NCI-H1092 (cell line): ENCODE results near the gene CDC42EP3.

Experiments used
- DNase-seq: peaks from one replicate; lab custom pipeline; 2025; lab: John Stamatoyannopoulos, UW

Gene CDC42EP3, protein sequence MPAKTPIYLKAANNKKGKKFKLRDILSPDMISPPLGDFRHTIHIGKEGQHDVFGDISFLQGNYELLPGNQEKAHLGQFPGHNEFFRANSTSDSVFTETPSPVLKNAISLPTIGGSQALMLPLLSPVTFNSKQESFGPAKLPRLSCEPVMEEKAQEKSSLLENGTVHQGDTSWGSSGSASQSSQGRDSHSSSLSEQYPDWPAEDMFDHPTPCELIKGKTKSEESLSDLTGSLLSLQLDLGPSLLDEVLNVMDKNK

GRCh38 chr2:37671009-37671815 is at the start of gene CDC42EP3:
Gene CDC42EP3 (minus strand): TSS chr2:37671642. CDS start chr2:37646587, 25,055 bp downstream.
- DNase-seq, result no peak

DNA sequence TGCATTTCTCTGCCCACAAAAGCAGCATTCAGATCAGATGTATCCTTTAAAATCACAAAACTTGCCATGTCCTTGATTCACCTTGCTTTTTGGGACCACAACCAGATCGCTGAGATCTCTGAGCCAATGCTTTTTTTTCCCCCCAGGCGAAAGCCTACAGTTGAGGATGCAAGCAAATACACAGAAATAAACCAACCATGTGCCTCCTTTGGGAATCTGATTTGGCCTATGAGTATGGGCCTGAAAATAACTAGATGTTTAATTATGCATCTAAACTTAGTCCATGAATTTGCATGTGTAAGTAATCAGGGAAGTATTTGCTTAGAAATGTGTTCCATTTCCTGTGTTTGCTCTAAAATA is 49.7 kb upstream of the CDC42EP3 start:
- DNase-seq, result no peak

DNA sequence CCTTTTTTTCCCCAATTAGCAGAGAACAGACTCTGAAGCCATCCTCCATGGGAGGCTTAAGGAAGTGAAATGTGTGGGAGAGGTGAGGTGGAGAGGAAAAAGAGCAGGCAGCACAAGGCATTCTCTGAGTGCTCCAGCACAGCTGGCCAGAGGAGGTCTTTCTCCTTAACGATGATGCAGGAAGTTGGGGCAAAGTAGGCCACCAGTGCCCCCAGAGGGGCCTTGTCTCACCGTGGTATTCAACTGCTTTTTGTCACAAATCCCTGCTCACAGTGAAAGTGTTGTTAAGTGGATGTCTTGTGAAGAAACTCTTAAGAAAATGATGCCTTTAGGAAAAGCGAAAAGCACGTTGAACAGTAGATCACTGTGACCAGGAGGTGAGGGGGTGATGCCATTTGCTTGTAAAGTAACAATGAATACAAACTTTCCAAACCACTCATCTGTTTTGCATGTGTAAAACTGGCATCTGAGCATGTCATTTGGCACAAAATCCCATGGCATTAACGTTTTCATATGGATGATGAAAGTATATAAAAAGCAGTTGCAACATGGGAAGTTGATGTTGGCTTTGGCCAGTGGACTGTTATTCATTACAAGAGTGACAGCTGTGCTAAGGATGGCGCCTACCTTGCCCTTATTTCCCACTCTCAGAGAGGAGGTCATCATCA is 49.2 kb upstream of the CDC42EP3 start:
- no peak for DNase-seq

- DNase-seq, result no peak
These were observed 47.2 kb upstream of the CDC42EP3 start for GRCh38 chr2:37718515-37719161.

DNA sequence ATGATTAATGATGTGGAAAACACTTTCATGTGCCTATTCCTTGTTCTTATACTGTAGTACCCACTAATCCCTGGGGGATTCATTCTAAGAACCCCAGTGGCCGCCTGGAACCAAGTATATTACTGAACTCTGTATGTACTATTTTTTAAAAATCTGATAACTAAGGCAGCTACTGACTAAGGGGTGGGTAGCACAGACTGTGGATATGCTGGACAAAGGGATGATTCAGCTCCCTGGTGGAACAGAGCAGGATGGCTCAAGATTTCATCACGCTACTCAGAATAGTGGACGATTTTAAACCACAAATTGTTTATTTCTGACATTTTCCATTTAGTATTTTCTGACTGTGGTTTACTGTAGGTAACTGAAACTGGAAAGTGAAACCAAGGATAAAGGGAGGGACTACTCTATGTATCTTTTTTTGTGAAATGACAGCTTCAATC is 41.8 kb upstream of the CDC42EP3 start:
- no peak for DNase-seq

GRCh38 chr2:37711831-37712230 is 40.4 kb upstream of the CDC42EP3 start:
- DNase-seq, result no peak

- no peak for DNase-seq
These were observed 39.9 kb upstream of the CDC42EP3 start for GRCh38 chr2:37711308-37711731.

DNA sequence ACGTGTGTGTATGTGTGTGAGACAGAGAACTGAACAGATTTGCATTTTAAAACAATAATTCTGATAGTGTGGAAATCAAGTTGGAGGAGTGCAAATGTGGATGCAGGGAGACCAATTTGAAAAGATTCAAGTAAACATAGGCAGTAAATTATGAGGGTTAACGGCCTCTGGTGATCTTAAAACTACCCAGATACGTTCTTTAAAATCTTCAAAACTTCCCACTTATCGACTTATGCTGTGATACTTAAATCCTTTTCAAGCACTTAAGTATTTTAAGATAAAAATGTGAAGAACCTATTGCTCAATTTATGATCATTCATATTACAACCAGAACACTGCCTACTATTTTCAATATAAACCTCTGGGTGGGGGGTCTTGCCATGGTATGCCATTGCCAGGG is 37.7 kb upstream of the CDC42EP3 start:
- no peak for DNase-seq

DNA sequence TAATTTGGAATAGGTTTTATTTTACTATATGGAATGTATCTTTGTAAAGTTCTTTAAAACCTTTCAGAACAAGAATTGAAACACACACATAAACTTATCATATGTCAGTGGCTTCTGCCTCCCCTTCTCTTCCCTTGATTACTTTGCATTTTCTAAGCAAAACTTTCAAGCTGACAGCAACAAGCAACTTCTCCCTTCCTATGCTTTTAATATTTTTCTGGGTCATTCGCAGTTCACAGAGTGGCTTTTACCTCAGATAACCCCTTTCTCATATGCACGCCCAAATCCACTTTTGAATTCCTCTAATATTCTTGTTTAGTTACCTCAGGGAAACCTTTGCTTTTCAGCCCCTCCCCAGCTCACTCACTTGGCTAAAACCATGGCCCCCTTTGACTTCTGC is 36.7 kb upstream of the CDC42EP3 start:
- DNase-seq, result no peak

DNA sequence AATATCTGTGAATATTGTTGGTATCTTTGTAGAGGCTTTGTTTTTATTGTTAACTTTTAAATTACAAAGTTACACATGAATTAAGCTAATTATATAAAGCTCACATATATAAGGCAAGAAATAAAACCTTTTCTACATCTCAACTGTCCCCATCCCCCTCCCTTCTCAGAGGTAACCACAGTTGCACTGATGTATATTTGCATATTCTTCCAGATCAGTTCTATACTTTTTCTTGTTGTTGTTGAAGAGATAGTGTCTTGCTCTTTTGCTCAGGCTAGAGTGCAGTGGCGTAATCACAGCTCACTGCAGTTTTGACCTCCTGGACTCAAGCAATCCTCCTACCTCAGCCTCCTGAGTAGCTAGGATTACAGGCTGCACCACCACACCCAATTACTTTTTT is 36.0 kb upstream of the CDC42EP3 start:
- no peak for DNase-seq

- no peak for DNase-seq
These were observed 35.1 kb upstream of the CDC42EP3 start for GRCh38 chr2:37706334-37707183.

DNA sequence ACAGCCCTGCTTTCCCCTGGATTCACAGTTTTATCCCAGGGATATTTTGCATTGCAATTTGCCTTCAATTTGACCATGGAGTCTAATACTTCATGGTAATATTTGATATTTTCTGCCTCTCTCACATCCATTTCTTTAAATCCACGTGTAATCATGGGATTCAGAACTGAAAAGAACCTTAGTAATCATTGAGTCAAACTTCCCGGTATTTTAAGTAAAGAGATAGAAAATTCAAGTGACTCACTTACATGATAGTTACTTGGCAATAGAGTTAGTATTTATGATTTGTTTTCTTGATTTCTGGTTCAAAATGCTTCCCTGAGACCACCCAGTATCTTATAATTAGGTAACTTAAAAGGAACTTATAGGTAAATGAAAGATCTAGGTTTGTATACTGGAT is 33.7 kb upstream of the CDC42EP3 start:
- DNase-seq, result no peak

DNA sequence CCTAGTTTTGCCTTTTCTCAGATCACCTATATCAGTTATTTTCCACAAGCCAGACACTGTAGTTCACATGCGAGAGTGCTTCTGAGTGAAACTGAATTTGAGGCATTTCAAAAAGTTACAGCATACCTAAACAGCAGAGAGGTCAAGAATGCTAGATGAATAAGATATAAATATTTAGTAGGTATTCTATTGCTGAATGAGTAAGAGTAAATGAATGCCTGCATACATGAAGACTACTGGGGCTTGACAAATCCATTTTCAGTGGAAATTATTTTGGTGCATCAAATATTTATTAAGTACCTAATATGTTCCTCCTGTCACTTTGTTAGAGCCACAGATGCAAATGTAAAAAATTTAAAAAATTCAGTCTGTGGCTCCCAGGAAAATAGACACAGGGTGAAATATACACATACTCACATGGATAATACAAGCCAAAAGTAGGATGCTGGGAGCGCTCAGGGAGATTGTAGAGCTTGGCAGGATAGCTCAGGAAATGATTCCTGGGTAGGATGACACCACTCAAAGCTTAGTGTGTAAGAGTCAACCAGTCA is 27.6 kb upstream of the CDC42EP3 start:
- no peak for DNase-seq

DNA sequence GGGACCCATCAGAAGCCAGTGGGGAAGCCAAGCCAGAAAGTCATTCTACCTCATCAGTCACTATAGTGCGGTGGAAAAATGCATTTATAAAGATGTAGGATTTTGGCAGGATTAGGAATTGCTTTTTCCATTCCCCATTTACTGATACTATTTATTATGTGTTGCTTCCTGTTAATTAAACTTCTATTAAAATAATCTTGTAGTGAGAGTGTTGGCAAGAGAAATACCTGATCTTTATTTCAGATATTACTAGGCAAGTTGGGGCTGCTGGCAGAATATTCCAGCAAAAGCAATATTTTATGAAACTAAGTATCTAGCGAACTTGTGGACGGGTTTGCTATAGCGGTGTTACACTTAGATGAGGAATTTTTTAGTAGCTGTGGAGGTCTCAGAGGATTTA is 23.9 kb upstream of the CDC42EP3 start:
- no peak for DNase-seq

DNA sequence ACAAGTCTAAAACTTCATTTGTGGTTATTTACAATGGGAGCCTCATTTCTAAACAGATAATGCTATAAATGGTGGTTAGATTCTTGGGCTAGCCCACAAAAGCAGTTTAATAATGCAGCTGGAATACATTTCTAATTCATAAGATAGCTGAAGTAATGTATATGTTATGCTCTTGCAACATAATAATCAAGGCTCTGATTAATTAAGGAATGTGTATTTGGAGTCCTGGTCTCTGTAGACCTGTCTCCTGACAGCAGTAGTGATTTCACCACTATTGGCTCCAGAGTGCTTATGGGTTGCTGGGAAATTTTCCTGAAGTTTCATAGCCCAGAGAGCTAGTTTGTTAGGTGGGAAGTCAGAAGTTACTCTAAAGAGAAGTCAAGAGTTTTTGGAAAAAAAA is 21.3 kb upstream of the CDC42EP3 start:
- DNase-seq, result no peak

DNA sequence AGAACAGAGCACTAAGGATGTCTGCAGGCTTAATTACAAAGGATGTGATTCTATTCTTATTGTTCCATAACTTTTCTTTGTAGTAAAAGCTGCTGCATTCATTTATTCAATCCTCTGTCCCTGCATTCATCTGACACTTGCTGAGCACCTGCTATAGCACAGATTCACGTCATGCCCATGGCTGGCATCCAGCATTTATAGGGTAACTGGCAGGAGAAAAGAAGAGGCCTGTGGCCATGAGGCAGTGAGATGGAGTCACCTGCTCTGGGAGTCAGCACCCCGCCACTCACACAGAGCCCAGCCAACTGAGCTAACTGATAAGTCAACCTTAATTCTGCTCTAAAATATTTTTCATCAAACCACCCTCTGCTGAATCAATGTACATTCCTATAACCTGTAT is 18.3 kb upstream of the CDC42EP3 start:
- no peak for DNase-seq

DNA sequence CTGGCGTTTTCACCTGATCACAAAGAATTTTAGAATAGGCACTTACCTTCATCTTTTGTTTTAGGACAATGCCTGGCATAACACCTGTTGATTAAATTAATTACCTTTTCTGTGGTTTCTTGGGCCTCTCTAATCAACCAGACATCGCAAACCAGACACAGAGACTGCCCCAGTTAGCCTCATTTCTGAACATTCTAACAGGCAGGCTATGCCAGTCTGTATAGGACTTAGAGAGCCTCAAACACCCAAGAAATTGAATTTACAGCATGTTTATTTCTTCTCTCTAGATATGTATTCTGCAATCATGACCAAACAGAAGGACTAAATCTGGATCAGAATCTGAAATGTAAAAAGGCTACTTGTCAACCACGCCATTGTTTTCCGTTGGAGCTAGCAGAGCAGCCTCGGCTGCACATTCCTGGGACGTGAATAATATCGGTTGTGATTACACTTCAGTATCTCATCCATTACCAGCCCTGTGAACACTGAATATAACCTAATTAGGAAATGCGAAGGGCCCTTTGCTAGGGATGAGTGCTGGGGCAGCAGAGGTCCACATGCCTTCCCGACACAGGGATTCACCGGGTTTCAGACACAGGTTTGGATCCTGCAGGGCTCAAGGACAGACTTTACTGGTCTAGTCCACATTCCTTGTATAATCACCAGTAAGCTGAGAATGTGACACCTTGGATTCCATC is 17.5 kb upstream of the CDC42EP3 start:
- no peak for DNase-seq

- DNase-seq, result no peak
These were observed 15.5 kb upstream of the CDC42EP3 start for GRCh38 chr2:37686792-37687526.

GRCh38 chr2:37684809-37685208 is 13.4 kb upstream of the CDC42EP3 start:
- no peak for DNase-seq
